HEK293 (cell line): Measurements from ENCODE around the gene KDM3B.

Experiments used
- CTCF ChIA-PET: fragments of 350-600 bp; formaldehyde crosslinking; extraction: SDS; loops from one replicate; lab custom pipeline; 2021; ENCODE audit warnings: antibody characterized with exemption; lab: Yijun Ruan, JAX
- POLR2A ChIA-PET: fragments of 300-600 bp; formaldehyde crosslinking; extraction: SDS; loops from one replicate; lab custom pipeline; 2020; ENCODE audit warnings: antibody characterized with exemption, inconsistent platforms; lab: Yijun Ruan, JAX
- H3K27ac ChIP-seq: fragments of 200-500 bp; sonication (Bioruptor generic); 2 replicates; pipeline ENCODE4 v1.5.1; 2014; ENCODE audit warnings: low read depth, low read length, control low read depth, inconsistent platforms; ENCODE audit errors: extremely low read depth
- H3K36me3 ChIP-seq, 2 experiments: fragments of 200-500 bp in 1 of 2; sonication (Bioruptor generic) in 1 of 2; 1 replicate in 1 of 2; 2 replicates in 1 of 2; pipeline ENCODE4 v1.5.1; 2014 to 2017; ENCODE audit warnings: inconsistent platforms in 2 of 2, low read length in 2 of 2; ENCODE audit not compliant: control insufficient read depth in 2 of 2, insufficient read depth in 1 of 2
- H3K4me1 ChIP-seq: fragments of 200-500 bp; sonication (Bioruptor generic); 2 replicates; pipeline ENCODE4 v1.5.1; 2014; ENCODE audit warnings: mild to moderate bottlenecking, low read length, inconsistent platforms; ENCODE audit not compliant: control insufficient read depth, insufficient read depth
- H3K4me3 ChIP-seq: 2 replicates; pipeline ENCODE4 v1.5.1; 2011; ENCODE audit warnings: low read depth, mild to moderate bottlenecking, control low read depth, low read length, moderate library complexity
- H3K9me3 ChIP-seq: fragments of 200-500 bp; sonication (Bioruptor generic); 2 replicates; pipeline ENCODE4 v1.5.1; 2014; ENCODE audit warnings: low read depth, low read length, inconsistent platforms; ENCODE audit not compliant: control insufficient read depth, insufficient read depth
- KLF1 ChIP-seq: fragments of 450-650 bp; formaldehyde crosslinking; IDR thresholded peaks from 2 replicates; pipeline ENCODE4 v1.5.1; 2016; ENCODE audit warnings: missing biosample characterization, missing genetic modification characterization
- TCF7L2 ChIP-seq: IDR thresholded peaks from 2 replicates; pipeline ENCODE4 v1.6.1; 2011; ENCODE audit warnings: low read depth, mild to moderate bottlenecking, inconsistent platforms, low read length, moderate library complexity, borderline replicate concordance
- ZEB2 ChIP-seq: fragments of 450-650 bp; formaldehyde crosslinking; IDR thresholded peaks from 2 replicates; pipeline ENCODE4 v1.5.1; 2016; ENCODE audit warnings: missing biosample characterization, missing genetic modification characterization
- ZFP37 ChIP-seq: fragments of 450-650 bp; formaldehyde crosslinking; IDR thresholded peaks from 2 replicates; pipeline ENCODE4 v1.5.1; 2016; ENCODE audit warnings: missing biosample characterization, missing genetic modification characterization
- ZNF114 ChIP-seq: fragments of 450-650 bp; formaldehyde crosslinking; IDR thresholded peaks from 2 replicates; pipeline ENCODE4 v1.5.0; 2017; ENCODE audit warnings: missing biosample characterization, missing genetic modification characterization
- ZNF146 ChIP-seq: fragments of 450-650 bp; formaldehyde crosslinking; IDR thresholded peaks from 2 replicates; pipeline ENCODE4 v1.5.1; 2016; ENCODE audit warnings: missing biosample characterization, missing genetic modification characterization
- ZNF16 ChIP-seq: fragments of 450-650 bp; formaldehyde crosslinking; IDR thresholded peaks from 2 replicates; pipeline ENCODE4 v1.5.1; 2016; ENCODE audit warnings: low read depth, missing biosample characterization, missing genetic modification characterization
- ZNF169 ChIP-seq: fragments of 450-650 bp; formaldehyde crosslinking; IDR thresholded peaks from 2 replicates; pipeline ENCODE4 v1.5.1; 2016; ENCODE audit warnings: missing biosample characterization, missing genetic modification characterization
- ZNF214 ChIP-seq: fragments of 450-650 bp; formaldehyde crosslinking; IDR thresholded peaks from 2 replicates; pipeline ENCODE4 v1.5.1; 2017; ENCODE audit warnings: missing biosample characterization, mild to moderate bottlenecking, missing genetic modification characterization, borderline replicate concordance
- ZNF221 ChIP-seq: fragments of 450-650 bp; formaldehyde crosslinking; IDR thresholded peaks from 2 replicates; pipeline ENCODE4 v1.5.1; 2017; ENCODE audit warnings: missing biosample characterization, missing genetic modification characterization, borderline replicate concordance
- ZNF600 ChIP-seq: fragments of 450-650 bp; formaldehyde crosslinking; IDR thresholded peaks from 2 replicates; pipeline ENCODE4 v1.5.1; 2016; ENCODE audit warnings: missing biosample characterization, missing genetic modification characterization
- ZNF654 ChIP-seq: fragments of 450-650 bp; formaldehyde crosslinking; IDR thresholded peaks from 2 replicates; pipeline ENCODE4 v1.5.1; 2016; ENCODE audit warnings: low read depth, missing biosample characterization, missing genetic modification characterization
- ZNF701 ChIP-seq: fragments of 450-650 bp; formaldehyde crosslinking; IDR thresholded peaks from 2 replicates; pipeline ENCODE4 v1.5.1; 2016; ENCODE audit warnings: missing biosample characterization, missing genetic modification characterization
- TF ChIP-seq, protein P1 (sequence below): fragments of 450-650 bp; formaldehyde crosslinking; IDR thresholded peaks from 2 replicates; pipeline ENCODE4 v1.5.1; 2016; ENCODE audit warnings: missing biosample characterization, missing genetic modification characterization
- TF ChIP-seq, protein P2 (sequence below): fragments of 450-650 bp; formaldehyde crosslinking; IDR thresholded peaks from 2 replicates; pipeline ENCODE4 v1.5.1; 2017; ENCODE audit warnings: missing biosample characterization, mild to moderate bottlenecking, missing genetic modification characterization, moderate library complexity
- TF ChIP-seq, protein P3 (sequence below): fragments of 450-650 bp; formaldehyde crosslinking; IDR thresholded peaks from 2 replicates; pipeline ENCODE4 v1.5.1; 2016; ENCODE audit warnings: missing biosample characterization, missing genetic modification characterization
- TF ChIP-seq, protein P4 (sequence below): fragments of 450-650 bp; formaldehyde crosslinking; IDR thresholded peaks from 2 replicates; pipeline ENCODE4 v1.5.1; 2016; ENCODE audit warnings: missing biosample characterization, missing genetic modification characterization
- TF ChIP-seq, protein P5 (sequence below): fragments of 450-650 bp; formaldehyde crosslinking; IDR thresholded peaks from 2 replicates; pipeline ENCODE4 v1.5.1; 2016; ENCODE audit warnings: missing biosample characterization, missing genetic modification characterization, low read depth

The KDM3B gene

DNA sequence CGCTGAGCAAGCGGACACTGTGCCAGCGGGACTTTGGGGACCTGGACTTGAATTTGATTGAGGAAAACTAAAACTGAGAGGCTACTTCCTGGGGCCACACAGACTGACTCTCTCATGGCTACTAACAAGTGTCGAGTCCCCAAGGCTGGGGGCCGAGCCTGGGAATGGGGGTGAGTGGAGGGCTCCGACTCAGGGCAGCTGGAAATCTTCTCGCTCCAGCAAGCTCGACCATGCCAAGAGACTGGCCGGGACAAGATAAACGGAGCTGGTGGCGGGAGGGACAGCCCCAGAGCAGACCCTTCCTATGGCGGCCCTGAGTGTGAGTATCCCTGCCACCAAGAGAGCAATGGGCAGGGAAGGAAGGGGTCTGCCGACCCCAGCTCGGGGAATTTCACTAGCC, 5.6 kb upstream of the KDM3B start:
- CTCF ChIA-PET = interaction anchor here (0.6 to 1.7 kb wide), 2 partner anchors 13 to 175 kb away, joined by 3 to 4 read pairs; no protein-coding TSS in a partner anchor
- POLR2A ChIA-PET = interaction anchor here (1.4 to 1.8 kb wide), 2 partner anchors 8 to 15 kb away, joined by 4 to 12 read pairs; partner anchors contain the start of gene FAM53C
- Histone ChIP-seq H3K4me3 (no peak overlapping the region), H3K9me3 (no peaks in the 10 kb centered on the region), H3K4me1 (no peaks in the 10 kb centered on the region), H3K27ac (no peak overlapping the region), H3K36me3 (peaks cover 40 to 81% of the 10 kb centered on the region in 2 experiments)
- TF ChIP-seq ZNF654 (no peak), ZNF146 (tag by site-specific recombination) (no peak), ZNF16 (tag by site-specific recombination) (no peak), ZFP37 (tag by site-specific recombination) (no peak), ZNF221 (tag by site-specific recombination) (no peak), ZNF701 (tag by site-specific recombination) (no peak), ZNF214 (no peak), ZNF600 (no peak), ZNF169 (no peak), ZNF114 (tag by site-specific recombination) (no peak), KLF1 (no peak), TCF7L2 (no peak), ZEB2 (tag by site-specific recombination) (no peak)
- TF ChIP-seq, protein P1, sequence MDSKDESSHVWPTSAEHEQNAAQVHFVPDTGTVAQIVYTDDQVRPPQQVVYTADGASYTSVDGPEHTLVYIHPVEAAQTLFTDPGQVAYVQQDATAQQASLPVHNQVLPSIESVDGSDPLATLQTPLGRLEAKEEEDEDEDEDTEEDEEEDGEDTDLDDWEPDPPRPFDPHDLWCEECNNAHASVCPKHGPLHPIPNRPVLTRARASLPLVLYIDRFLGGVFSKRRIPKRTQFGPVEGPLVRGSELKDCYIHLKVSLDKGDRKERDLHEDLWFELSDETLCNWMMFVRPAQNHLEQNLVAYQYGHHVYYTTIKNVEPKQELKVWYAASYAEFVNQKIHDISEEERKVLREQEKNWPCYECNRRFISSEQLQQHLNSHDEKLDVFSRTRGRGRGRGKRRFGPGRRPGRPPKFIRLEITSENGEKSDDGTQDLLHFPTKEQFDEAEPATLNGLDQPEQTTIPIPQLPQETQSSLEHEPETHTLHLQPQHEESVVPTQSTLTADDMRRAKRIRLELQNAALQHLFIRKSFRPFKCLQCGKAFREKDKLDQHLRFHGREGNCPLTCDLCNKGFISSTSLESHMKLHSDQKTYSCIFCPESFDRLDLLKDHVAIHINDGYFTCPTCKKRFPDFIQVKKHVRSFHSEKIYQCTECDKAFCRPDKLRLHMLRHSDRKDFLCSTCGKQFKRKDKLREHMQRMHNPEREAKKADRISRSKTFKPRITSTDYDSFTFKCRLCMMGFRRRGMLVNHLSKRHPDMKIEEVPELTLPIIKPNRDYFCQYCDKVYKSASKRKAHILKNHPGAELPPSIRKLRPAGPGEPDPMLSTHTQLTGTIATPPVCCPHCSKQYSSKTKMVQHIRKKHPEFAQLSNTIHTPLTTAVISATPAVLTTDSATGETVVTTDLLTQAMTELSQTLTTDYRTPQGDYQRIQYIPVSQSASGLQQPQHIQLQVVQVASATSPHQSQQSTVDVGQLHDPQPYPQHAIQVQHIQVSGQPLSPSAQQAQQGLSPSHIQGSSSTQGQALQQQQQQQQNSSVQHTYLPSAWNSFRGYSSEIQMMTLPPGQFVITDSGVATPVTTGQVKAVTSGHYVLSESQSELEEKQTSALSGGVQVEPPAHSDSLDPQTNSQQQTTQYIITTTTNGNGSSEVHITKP (tag by site-specific recombination) = no peak
- TF ChIP-seq, protein P2, sequence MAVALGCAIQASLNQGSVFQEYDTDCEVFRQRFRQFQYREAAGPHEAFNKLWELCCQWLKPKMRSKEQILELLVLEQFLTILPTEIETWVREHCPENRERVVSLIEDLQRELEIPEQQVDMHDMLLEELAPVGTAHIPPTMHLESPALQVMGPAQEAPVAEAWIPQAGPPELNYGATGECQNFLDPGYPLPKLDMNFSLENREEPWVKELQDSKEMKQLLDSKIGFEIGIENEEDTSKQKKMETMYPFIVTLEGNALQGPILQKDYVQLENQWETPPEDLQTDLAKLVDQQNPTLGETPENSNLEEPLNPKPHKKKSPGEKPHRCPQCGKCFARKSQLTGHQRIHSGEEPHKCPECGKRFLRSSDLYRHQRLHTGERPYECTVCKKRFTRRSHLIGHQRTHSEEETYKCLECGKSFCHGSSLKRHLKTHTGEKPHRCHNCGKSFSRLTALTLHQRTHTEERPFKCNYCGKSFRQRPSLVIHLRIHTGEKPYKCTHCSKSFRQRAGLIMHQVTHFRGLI (tag by site-specific recombination) = no peak
- TF ChIP-seq, protein P3, sequence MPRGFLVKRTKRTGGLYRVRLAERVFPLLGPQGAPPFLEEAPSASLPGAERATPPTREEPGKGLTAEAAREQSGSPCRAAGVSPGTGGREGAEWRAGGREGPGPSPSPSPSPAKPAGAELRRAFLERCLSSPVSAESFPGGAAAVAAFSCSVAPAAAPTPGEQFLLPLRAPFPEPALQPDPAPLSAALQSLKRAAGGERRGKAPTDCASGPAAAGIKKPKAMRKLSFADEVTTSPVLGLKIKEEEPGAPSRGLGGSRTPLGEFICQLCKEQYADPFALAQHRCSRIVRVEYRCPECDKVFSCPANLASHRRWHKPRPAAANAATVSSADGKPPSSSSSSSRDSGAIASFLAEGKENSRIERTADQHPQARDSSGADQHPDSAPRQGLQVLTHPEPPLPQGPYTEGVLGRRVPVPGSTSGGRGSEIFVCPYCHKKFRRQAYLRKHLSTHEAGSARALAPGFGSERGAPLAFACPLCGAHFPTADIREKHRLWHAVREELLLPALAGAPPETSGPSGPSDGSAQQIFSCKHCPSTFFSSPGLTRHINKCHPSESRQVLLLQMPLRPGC (tag by site-specific recombination) = no peak
- TF ChIP-seq, protein P4, sequence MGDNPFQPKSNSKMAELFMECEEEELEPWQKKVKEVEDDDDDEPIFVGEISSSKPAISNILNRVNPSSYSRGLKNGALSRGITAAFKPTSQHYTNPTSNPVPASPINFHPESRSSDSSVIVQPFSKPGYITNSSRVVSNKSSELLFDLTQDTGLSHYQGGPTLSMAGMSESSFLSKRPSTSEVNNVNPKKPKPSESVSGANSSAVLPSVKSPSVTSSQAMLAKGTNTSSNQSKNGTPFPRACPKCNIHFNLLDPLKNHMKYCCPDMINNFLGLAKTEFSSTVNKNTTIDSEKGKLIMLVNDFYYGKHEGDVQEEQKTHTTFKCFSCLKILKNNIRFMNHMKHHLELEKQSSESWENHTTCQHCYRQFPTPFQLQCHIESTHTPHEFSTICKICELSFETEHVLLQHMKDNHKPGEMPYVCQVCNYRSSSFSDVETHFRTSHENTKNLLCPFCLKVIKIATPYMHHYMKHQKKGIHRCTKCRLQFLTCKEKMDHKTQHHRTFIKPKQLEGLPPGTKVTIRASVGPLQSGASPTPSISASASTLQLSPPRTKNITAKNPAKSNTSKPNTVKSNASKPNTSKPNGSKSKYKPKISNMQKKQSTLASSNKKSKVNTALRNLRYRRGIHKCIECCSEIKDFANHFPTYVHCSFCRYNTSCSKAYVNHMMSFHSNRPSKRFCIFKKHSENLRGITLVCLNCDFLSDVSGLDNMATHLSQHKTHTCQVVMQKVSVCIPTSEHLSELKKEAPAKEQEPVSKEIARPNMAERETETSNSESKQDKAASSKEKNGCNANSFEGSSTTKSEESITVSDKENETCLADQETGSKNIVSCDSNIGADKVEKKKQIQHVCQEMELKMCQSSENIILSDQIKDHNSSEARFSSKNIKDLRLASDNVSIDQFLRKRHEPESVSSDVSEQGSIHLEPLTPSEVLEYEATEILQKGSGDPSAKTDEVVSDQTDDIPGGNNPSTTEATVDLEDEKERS (tag by site-specific recombination) = no peak
- TF ChIP-seq, protein P5, sequence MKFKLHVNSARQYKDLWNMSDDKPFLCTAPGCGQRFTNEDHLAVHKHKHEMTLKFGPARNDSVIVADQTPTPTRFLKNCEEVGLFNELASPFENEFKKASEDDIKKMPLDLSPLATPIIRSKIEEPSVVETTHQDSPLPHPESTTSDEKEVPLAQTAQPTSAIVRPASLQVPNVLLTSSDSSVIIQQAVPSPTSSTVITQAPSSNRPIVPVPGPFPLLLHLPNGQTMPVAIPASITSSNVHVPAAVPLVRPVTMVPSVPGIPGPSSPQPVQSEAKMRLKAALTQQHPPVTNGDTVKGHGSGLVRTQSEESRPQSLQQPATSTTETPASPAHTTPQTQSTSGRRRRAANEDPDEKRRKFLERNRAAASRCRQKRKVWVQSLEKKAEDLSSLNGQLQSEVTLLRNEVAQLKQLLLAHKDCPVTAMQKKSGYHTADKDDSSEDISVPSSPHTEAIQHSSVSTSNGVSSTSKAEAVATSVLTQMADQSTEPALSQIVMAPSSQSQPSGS (tag by site-specific recombination) = no peak
